Activated CD4-positive, alpha-beta T cell treated with anti-CD3 and anti-CD28 coated beads for 36 hours (primary cell): Measurements from ENCODE around the gene TEDDM1. TPM values are rescaled to one million over a fixed set of nuclear protein-coding genes. Genes with fewer than 3 reads are reported as not detected.
A peak's percentile ranks its signal among the peaks of the same experiment; 100 is the strongest.
"Not testable (repeated sequence)": the region's sequence is repeated elsewhere in the genome, so short reads cannot be mapped to it uniquely, and the experiment has no call there.

ENCODE experiments used
- ATAC-seq: fragments of 200-7000 bp; cut with Tn5 transposase; one replicate; pipeline ENCODE4 v1.10.0; 2021; ENCODE audit warnings: mild to moderate bottlenecking, moderate library complexity
- CTCF ChIA-PET: fragments of 350-600 bp; sonication (Branson Sonifier 250); formaldehyde crosslinking; loops from one replicate; lab custom pipeline; 2021; ENCODE audit warnings: antibody characterized with exemption; lab: Charles Lee
- POLR2A ChIA-PET: fragments of 350-600 bp; sonication (Branson Sonifier 250); formaldehyde crosslinking; loops from one replicate; lab custom pipeline; 2021; ENCODE audit warnings: antibody characterized with exemption, inconsistent platforms; lab: Charles Lee
- DNase-seq: peaks from one replicate; pipeline ENCODE4 v3.0.0-alpha.2; 2020
- H3K27ac Mint-ChIP-seq: one replicate; pipeline ENCODE4 v1.8.0; 2021; ENCODE audit warnings: mixed read lengths
- H3K27me3 Mint-ChIP-seq: one replicate; pipeline ENCODE4 v1.8.0; 2021; ENCODE audit warnings: mixed read lengths
- H3K36me3 Mint-ChIP-seq: one replicate; pipeline ENCODE4 v1.8.0; 2021; ENCODE audit warnings: low read depth, mixed read lengths
- H3K4me1 Mint-ChIP-seq: one replicate; pipeline ENCODE4 v1.8.0; 2021; ENCODE audit warnings: mixed read lengths
- H3K4me3 Mint-ChIP-seq: one replicate; pipeline ENCODE4 v1.8.0; 2021; ENCODE audit warnings: mild to moderate bottlenecking, moderate library complexity, mixed read lengths
- H3K9me3 Mint-ChIP-seq: one replicate; pipeline ENCODE4 v1.8.0; 2021; ENCODE audit warnings: low read depth, mixed read lengths
- intact Hi-C, 2 experiments: fragments of 100-400 bp; cut with DNase I in 1 of 2; cut with micrococcal nuclease in 1 of 2; formaldehyde crosslinking; loops; one replicate each; pipeline versions ENCODE4 v1.14.2 to v1.15.1; 2022 to 2024; cut with DNase I, micrococcal nuclease
- total RNA-seq, 2 experiments: library from RNA; stranded (reverse); gene quantifications; one replicate each; pipeline ENCODE4 v1.2.3, GENCODE V29; 2021

The TEDDM1 gene
- total RNA-seq, 2 experiments from 2014 or later = not detected

- intact Hi-C loops, H3K4me3 Mint-ChIP-seq, DNase-seq, ATAC-seq, H3K4me1 Mint-ChIP-seq, H3K27me3 Mint-ChIP-seq, H3K9me3 Mint-ChIP-seq, H3K27ac Mint-ChIP-seq: not testable (repeated sequence)
- ChIA-PET CTCF (interaction anchor here (1.0 to 1.6 kb wide), 2 partner anchors 12 to 22 kb away, joined by 3 read pairs; no protein-coding TSS in a partner anchor), POLR2A (interaction anchor here (0.6 kb wide), 1 partner anchor 97 kb away, joined by 3 read pairs; no protein-coding TSS in a partner anchor)
- H3K36me3 Mint-ChIP-seq = peaks cover 19% of the 10 kb centered on the region
Observed at GRCh38 chr1:182379781-182380180, 20.7 kb downstream of the TEDDM1 start.

GRCh38 chr1:182376936-182377574 lies 23.4 kb downstream of the TEDDM1 start:
- ATAC-seq (no peak), DNase-seq (no peak)
- intact Hi-C loops = no loop called here
- peaks cover 2% of the 10 kb centered on the region for H3K36me3 Mint-ChIP-seq
- POLR2A ChIA-PET = no interaction called here
- no peaks in the 10 kb centered on the region for H3K4me1 Mint-ChIP-seq
- H3K27ac Mint-ChIP-seq = no peak overlapping the region
- no peak overlapping the region for H3K4me3 Mint-ChIP-seq
- CTCF ChIA-PET = interaction anchor here (0.9 to 2.6 kb wide), 7 partner anchors 13 to 292 kb away, joined by 3 to 11 read pairs (median 4); no protein-coding TSS in a partner anchor
- no peaks in the 10 kb centered on the region for H3K9me3 Mint-ChIP-seq
- H3K27me3 Mint-ChIP-seq = no peaks in the 10 kb centered on the region

- no peak for DNase-seq
- no peaks in the 10 kb centered on the region for H3K9me3 Mint-ChIP-seq
- no peaks in the 10 kb centered on the region for H3K4me1 Mint-ChIP-seq
- no peak overlapping the region for H3K4me3 Mint-ChIP-seq
- H3K27ac Mint-ChIP-seq = no peak overlapping the region
- H3K36me3 Mint-ChIP-seq = no peaks in the 10 kb centered on the region
- ChIA-PET POLR2A (interaction anchor here (0.5 kb wide), 1 partner anchor 15 kb away, joined by 4 read pairs; no protein-coding TSS in a partner anchor), CTCF (interaction anchor here (1.1 kb wide), 1 partner anchor 23 kb away, joined by 8 read pairs; no protein-coding TSS in a partner anchor)
- H3K27me3 Mint-ChIP-seq = no peaks in the 10 kb centered on the region
- no peak for ATAC-seq
- intact Hi-C loops = no loop called here
Observed at GRCh38 chr1:182374101-182374834, 26.2 kb downstream of the TEDDM1 start.

- H3K36me3 Mint-ChIP-seq = no peaks in the 10 kb centered on the region
- POLR2A ChIA-PET = no interaction called here
- intact Hi-C loops = no loop called here
- CTCF ChIA-PET = interaction anchor here (0.6 to 1.3 kb wide), 4 partner anchors 11 to 653 kb away, joined by 3 to 4 read pairs (median 3); no protein-coding TSS in a partner anchor
- H3K4me3 Mint-ChIP-seq = no peak overlapping the region
- no peaks in the 10 kb centered on the region for H3K9me3 Mint-ChIP-seq
- no peaks in the 10 kb centered on the region for H3K27me3 Mint-ChIP-seq
- H3K4me1 Mint-ChIP-seq = no peaks in the 10 kb centered on the region
- ATAC-seq = no peak
- H3K27ac Mint-ChIP-seq = no peak overlapping the region
- DNase-seq = no peak
Observed at GRCh38 chr1:182370532-182370931, 29.9 kb downstream of the TEDDM1 start.

GRCh38 chr1:182368903-182369302 lies 31.6 kb downstream of the TEDDM1 start:
- H3K27ac Mint-ChIP-seq = no peak overlapping the region
- H3K27me3 Mint-ChIP-seq = no peaks in the 10 kb centered on the region
- H3K4me1 Mint-ChIP-seq = no peaks in the 10 kb centered on the region
- DNase-seq = no peak
- no peak overlapping the region for H3K4me3 Mint-ChIP-seq
- intact Hi-C loops = no loop called here
- no peaks in the 10 kb centered on the region for H3K36me3 Mint-ChIP-seq
- ATAC-seq = no peak
- H3K9me3 Mint-ChIP-seq = no peaks in the 10 kb centered on the region
- ChIA-PET CTCF (interaction anchor here (1.0 kb wide), 1 partner anchor 288 kb away, joined by 3 read pairs; no protein-coding TSS in a partner anchor), POLR2A (no interaction called here)

- intact Hi-C loops = no loop called here
- H3K4me3 Mint-ChIP-seq = no peak overlapping the region
- ATAC-seq (no peak), DNase-seq (no peak)
- no peaks in the 10 kb centered on the region for H3K9me3 Mint-ChIP-seq
- CTCF ChIA-PET = interaction anchor here (0.9 to 1.0 kb wide), 2 partner anchors 12 to 288 kb away, joined by 3 read pairs; no protein-coding TSS in a partner anchor
- H3K27ac Mint-ChIP-seq = no peak overlapping the region
- H3K27me3 Mint-ChIP-seq = no peaks in the 10 kb centered on the region
- H3K36me3 Mint-ChIP-seq = no peaks in the 10 kb centered on the region
- POLR2A ChIA-PET = no interaction called here
- H3K4me1 Mint-ChIP-seq = no peaks in the 10 kb centered on the region
Observed at GRCh38 chr1:182368358-182368757, 32.1 kb downstream of the TEDDM1 start.

- H3K4me3 Mint-ChIP-seq = no peak overlapping the region
- no peaks in the 10 kb centered on the region for H3K27me3 Mint-ChIP-seq
- no peak for ATAC-seq
- intact Hi-C loops = no loop called here
- no peaks in the 10 kb centered on the region for H3K4me1 Mint-ChIP-seq
- H3K27ac Mint-ChIP-seq = no peak overlapping the region
- POLR2A ChIA-PET = no interaction called here
- H3K36me3 Mint-ChIP-seq = no peaks in the 10 kb centered on the region
- H3K9me3 Mint-ChIP-seq = no peaks in the 10 kb centered on the region
- CTCF ChIA-PET = interaction anchor here (0.6 to 1.0 kb wide), 3 partner anchors 13 to 287 kb away, joined by 3 read pairs; no protein-coding TSS in a partner anchor
- no peak for DNase-seq
Observed at GRCh38 chr1:182367926-182368325, 32.5 kb downstream of the TEDDM1 start.

GRCh38 chr1:182366596-182366995 lies 33.9 kb downstream of the TEDDM1 start:
- intact Hi-C loops = no loop called here
- H3K27ac Mint-ChIP-seq = no peak overlapping the region
- POLR2A ChIA-PET = no interaction called here
- H3K9me3 Mint-ChIP-seq = no peaks in the 10 kb centered on the region
- H3K27me3 Mint-ChIP-seq = no peaks in the 10 kb centered on the region
- no peak for ATAC-seq
- CTCF ChIA-PET = interaction anchor here (1.0 kb wide), 1 partner anchor 290 kb away, joined by 4 read pairs; no protein-coding TSS in a partner anchor
- no peak overlapping the region for H3K4me3 Mint-ChIP-seq
- DNase-seq = no peak
- H3K4me1 Mint-ChIP-seq = no peaks in the 10 kb centered on the region
- no peaks in the 10 kb centered on the region for H3K36me3 Mint-ChIP-seq

GRCh38 chr1:182359645-182360044 lies 40.8 kb downstream of the TEDDM1 start:
- POLR2A ChIA-PET = no interaction called here
- Mint-ChIP-seq H3K27me3 (no peaks in the 10 kb centered on the region), H3K27ac (no peak overlapping the region), H3K4me1 (no peaks in the 10 kb centered on the region), H3K36me3 (no peaks in the 10 kb centered on the region), H3K9me3 (no peaks in the 10 kb centered on the region), H3K4me3 (no peak overlapping the region)
- CTCF ChIA-PET = interaction anchor here (0.8 kb wide), 1 partner anchor 216 kb away, joined by 3 read pairs; no protein-coding TSS in a partner anchor
- intact Hi-C loops = no loop called here
- DNase-seq = no peak
- no peak for ATAC-seq

GRCh38 chr1:182357913-182358312 lies 42.6 kb downstream of the TEDDM1 start:
- Mint-ChIP-seq H3K27me3 (no peaks in the 10 kb centered on the region), H3K4me1 (no peaks in the 10 kb centered on the region), H3K27ac (no peak overlapping the region), H3K9me3 (no peaks in the 10 kb centered on the region), H3K36me3 (no peaks in the 10 kb centered on the region), H3K4me3 (no peak overlapping the region)
- ChIA-PET CTCF (interaction anchor here (0.9 to 1.1 kb wide), 2 partner anchors 22 to 215 kb away, joined by 3 read pairs; no protein-coding TSS in a partner anchor), POLR2A (no interaction called here)
- ATAC-seq = no peak
- no peak for DNase-seq
- intact Hi-C loops = no loop called here

- DNase-seq = no peak
- Mint-ChIP-seq H3K4me1 (no peaks in the 10 kb centered on the region), H3K4me3 (no peak overlapping the region), H3K27ac (no peak overlapping the region), H3K27me3 (no peaks in the 10 kb centered on the region), H3K9me3 (no peaks in the 10 kb centered on the region), H3K36me3 (no peaks in the 10 kb centered on the region)
- intact Hi-C loops = no loop called here
- ChIA-PET CTCF (no interaction called here), POLR2A (no interaction called here)
- ATAC-seq = peak; percentile 42
Observed at GRCh38 chr1:182357171-182357570, 43.3 kb downstream of the TEDDM1 start.
